DOHH2 (cell line): ENCODE results near the gene HIVEP2.

ENCODE experiments used
- H3F3A ChIP-seq: fragments of 200-600 bp; sonication (generic), shearing (Covaris generic); 2 replicates; pipeline ENCODE4 v1.6.0; 2016; ENCODE audit warnings: antibody characterized with exemption, mild to moderate bottlenecking; ENCODE audit not compliant: control insufficient read depth, insufficient read depth
- H3K27ac ChIP-seq: fragments of 200-600 bp; sonication (generic); 2 replicates; pipeline ENCODE4 v1.5.1; 2014; ENCODE audit warnings: low read depth, mild to moderate bottlenecking, low read length, moderate library complexity
- H3K27me3 ChIP-seq: fragments of 200-600 bp; sonication (generic); 2 replicates; pipeline ENCODE4 v1.6.1; 2014; ENCODE audit warnings: mild to moderate bottlenecking, low read length, mixed read lengths; ENCODE audit not compliant: control insufficient read depth
- H3K36me3 ChIP-seq: fragments of 200-600 bp; sonication (generic); 2 replicates; pipeline ENCODE4 v1.6.1; 2014; ENCODE audit warnings: mild to moderate bottlenecking, low read length, moderate library complexity, mixed read lengths; ENCODE audit not compliant: control insufficient read depth
- H3K4me1 ChIP-seq: fragments of 200-600 bp; sonication (generic); 2 replicates; pipeline ENCODE4 v1.6.1; 2014; ENCODE audit warnings: mild to moderate bottlenecking, low read length, mixed read lengths; ENCODE audit not compliant: control insufficient read depth
- H3K4me2 ChIP-seq: fragments of 200-600 bp; sonication (generic); 2 replicates; pipeline ENCODE4 v1.6.0; 2014; ENCODE audit warnings: mild to moderate bottlenecking, low read length, moderate library complexity
- H3K4me3 ChIP-seq: fragments of 200-600 bp; sonication (generic); 2 replicates; pipeline ENCODE4 v1.5.1; 2014; ENCODE audit warnings: mild to moderate bottlenecking, low read length, mixed read lengths
- H3K79me2 ChIP-seq: fragments of 200-600 bp; sonication (generic); 2 replicates; pipeline ENCODE4 v1.6.1; 2014; ENCODE audit warnings: mild to moderate bottlenecking, low read length, mixed read lengths; ENCODE audit not compliant: control insufficient read depth
- H3K9me2 ChIP-seq: fragments of 200-600 bp; sonication (generic); replicated peaks from 2 replicates; pipeline ENCODE4 v1.6.1; 2014; ENCODE audit warnings: mild to moderate bottlenecking, low read length, mixed read lengths; ENCODE audit not compliant: control insufficient read depth
- H3K9me3 ChIP-seq: fragments of 200-600 bp; sonication (generic); 2 replicates; pipeline ENCODE4 v1.6.1; 2014; ENCODE audit warnings: antibody characterized with exemption, low read length, mixed read lengths; ENCODE audit not compliant: control insufficient read depth, insufficient read depth
- H4K20me1 ChIP-seq: fragments of 200-600 bp; sonication (generic); 2 replicates; pipeline ENCODE4 v1.6.0; 2014; ENCODE audit warnings: low read depth, mild to moderate bottlenecking, antibody characterized with exemption, low read length, moderate library complexity; ENCODE audit not compliant: control insufficient read depth, insufficient read depth
- EZH2phosphoT487 ChIP-seq: fragments of 200-600 bp; sonication (generic); IDR thresholded peaks from 2 replicates; pipeline ENCODE4 v1.6.1; 2017; ENCODE audit warnings: borderline replicate concordance, mild to moderate bottlenecking, antibody characterized with exemption, low read length, moderate library complexity, mixed read lengths
- TF ChIP-seq, protein P1 (sequence below): fragments of 200-600 bp; sonication (generic); IDR thresholded peaks from one replicate; pipeline ENCODE4 v1.5.1; 2014; ENCODE audit warnings: antibody characterized with exemption, mild to moderate bottlenecking, low read depth, low read length; ENCODE audit not compliant: poor library complexity, severe bottlenecking

HIVEP2 gene

DNA sequence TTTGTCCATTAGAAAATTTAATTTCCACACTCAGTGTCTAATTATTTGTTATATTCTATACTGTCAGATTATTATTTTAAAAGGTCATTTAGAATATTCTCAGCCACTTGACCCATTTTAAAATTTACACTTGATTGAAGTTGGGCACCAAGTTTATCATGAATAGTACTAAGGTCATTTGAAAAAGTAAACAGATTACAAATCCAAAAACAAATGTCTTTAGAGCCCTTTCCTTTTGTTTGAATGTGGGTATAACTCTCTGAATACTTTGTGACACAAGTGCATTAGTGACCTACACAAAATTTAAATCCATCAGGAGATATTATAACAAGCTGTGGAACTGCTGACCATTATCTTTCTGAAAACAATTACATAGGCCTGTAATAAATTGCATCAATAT is 11.3 kb downstream of the HIVEP2 start:
- Histone ChIP-seq H3K9me3 (peaks cover 2% of the 10 kb centered on the region; the same call in 1 of the 2 replicates), H3K27ac (peak overlapping the region; percentile 73), H3K27me3 (no peaks in the 10 kb centered on the region), H3K79me2 (peaks cover 99% of the 10 kb centered on the region), H4K20me1 (peaks cover 6% of the 10 kb centered on the region; the same call in 1 of the 2 replicates), H3K4me1 (peaks cover 96% of the 10 kb centered on the region), H3K36me3 (peaks cover 12% of the 10 kb centered on the region), H3K4me2 (peak overlapping the region; percentile 73), H3K4me3 (peak overlapping the region; percentile 61), H3K9me2 (no peaks in the 10 kb centered on the region), H3F3A (peaks cover 11% of the 10 kb centered on the region; the same call in 1 of the 2 replicates)
- no peak for TF ChIP-seq EZH2phosphoT487
- TF ChIP-seq, protein P1, sequence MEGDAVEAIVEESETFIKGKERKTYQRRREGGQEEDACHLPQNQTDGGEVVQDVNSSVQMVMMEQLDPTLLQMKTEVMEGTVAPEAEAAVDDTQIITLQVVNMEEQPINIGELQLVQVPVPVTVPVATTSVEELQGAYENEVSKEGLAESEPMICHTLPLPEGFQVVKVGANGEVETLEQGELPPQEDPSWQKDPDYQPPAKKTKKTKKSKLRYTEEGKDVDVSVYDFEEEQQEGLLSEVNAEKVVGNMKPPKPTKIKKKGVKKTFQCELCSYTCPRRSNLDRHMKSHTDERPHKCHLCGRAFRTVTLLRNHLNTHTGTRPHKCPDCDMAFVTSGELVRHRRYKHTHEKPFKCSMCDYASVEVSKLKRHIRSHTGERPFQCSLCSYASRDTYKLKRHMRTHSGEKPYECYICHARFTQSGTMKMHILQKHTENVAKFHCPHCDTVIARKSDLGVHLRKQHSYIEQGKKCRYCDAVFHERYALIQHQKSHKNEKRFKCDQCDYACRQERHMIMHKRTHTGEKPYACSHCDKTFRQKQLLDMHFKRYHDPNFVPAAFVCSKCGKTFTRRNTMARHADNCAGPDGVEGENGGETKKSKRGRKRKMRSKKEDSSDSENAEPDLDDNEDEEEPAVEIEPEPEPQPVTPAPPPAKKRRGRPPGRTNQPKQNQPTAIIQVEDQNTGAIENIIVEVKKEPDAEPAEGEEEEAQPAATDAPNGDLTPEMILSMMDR, result no peak

DNA sequence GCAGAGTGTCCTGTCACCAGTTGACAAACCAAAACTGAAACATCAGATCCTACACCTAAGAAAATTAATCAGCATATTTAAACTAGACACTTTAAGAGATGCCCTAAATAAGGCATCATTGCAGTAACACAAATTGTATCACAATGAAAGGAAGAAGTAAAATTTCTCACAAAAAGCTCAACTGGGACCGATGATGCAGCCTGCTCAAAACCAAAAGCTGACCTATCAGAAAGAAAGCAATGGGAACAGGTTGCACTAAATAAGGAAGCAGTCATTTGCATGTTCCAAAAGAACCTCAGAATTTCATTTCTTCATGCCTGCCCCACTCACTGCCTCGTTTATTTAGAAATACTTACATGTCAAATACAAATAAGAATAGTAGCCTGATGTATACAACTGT is 12.1 kb downstream of the HIVEP2 start:
- Histone ChIP-seq H3K36me3 (peaks cover 12% of the 10 kb centered on the region), H3F3A (0 out of 2 replicates have a peak, but pooled peaks cover 11% of the 10 kb centered on the region), H3K4me1 (peaks cover 98% of the 10 kb centered on the region), H3K9me2 (no peaks in the 10 kb centered on the region), H3K27ac (no peak overlapping the region; the same call in 1 of the 2 replicates), H3K79me2 (peaks cover 98% of the 10 kb centered on the region), H4K20me1 (peaks cover 9% of the 10 kb centered on the region; the same call in 1 of the 2 replicates), H3K9me3 (peaks cover 2% of the 10 kb centered on the region; the same call in 1 of the 2 replicates), H3K27me3 (no peaks in the 10 kb centered on the region), H3K4me3 (peak overlapping the region; percentile 61), H3K4me2 (peak overlapping the region; percentile 73)
- TF ChIP-seq, protein P1, result no peak
- no peak for TF ChIP-seq EZH2phosphoT487

DNA sequence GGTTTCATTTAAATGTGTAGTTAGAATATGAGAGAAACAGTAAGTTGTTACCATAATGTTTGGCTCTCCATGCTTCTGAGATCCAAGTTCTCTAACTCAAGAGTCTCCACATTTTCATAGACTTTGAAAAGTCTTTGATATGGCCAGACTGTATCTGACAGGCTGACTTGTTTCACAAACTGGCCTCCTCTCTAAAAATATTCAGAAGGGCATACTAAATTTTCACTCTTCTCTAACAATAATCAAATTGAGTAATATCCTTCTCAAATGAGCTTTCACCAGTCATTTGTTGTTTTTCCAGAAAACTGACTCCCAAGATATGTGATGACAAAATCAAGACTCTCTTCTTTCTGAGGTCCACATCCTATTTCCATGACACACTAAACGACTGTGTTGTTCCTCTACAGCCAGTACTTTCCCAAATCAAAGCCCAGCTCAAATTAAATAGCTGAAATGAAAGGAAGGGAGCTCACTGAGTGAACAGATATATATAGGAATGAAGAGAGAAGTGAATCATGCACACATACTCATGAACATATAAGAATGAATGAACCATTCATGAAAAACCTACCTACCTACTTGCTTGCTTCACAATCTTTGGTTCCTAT is 15.1 kb downstream of the HIVEP2 start:
- TF ChIP-seq EZH2phosphoT487, result no peak
- TF ChIP-seq, protein P1, result no peak
- H3K79me2 ChIP-seq, result peaks cover 95% of the 10 kb centered on the region
- no peaks in the 10 kb centered on the region for H3K9me3 ChIP-seq
- no peak overlapping the region for H3K27ac ChIP-seq
- no peaks in the 10 kb centered on the region for H3K9me2 ChIP-seq
- H3K36me3 ChIP-seq, result peaks cover 12% of the 10 kb centered on the region
- peak overlapping the region; percentile 76 for H3K4me2 ChIP-seq
- 0 out of 2 replicates have a peak, but pooled peaks cover 9% of the 10 kb centered on the region for H3F3A ChIP-seq
- no peaks in the 10 kb centered on the region for H3K27me3 ChIP-seq
- H3K4me1 ChIP-seq, result peaks cover 86% of the 10 kb centered on the region
- H4K20me1 ChIP-seq, result peaks cover 9% of the 10 kb centered on the region; the same call in 1 of the 2 replicates
- 0 out of 2 replicates have a peak overlapping the region, but pooled peaks have one; percentile 1 for H3K4me3 ChIP-seq
